Stomach (tissue), 9 donors: Measurements from ENCODE around the gene DOK6. TPM values are rescaled to one million over a fixed set of nuclear protein-coding genes. Genes with fewer than 3 reads are reported as not detected.

ENCODE experiments used
- DNase-seq, 2 donors: peaks; one replicate each; pipeline versions ENCODE4 v3.0.0 to v3.0.0-alpha.2; 2013 to 2019
- H3K27ac ChIP-seq, 5 donors: fragments of 200-600 bp in 4 of 5; sonication (generic) in 4 of 5; one replicate each; pipeline ENCODE4 v1.5.1; 2013 to 2019; ENCODE audit warnings: mild to moderate bottlenecking in 1 of 5, moderate library complexity in 1 of 5
- H3K27me3 ChIP-seq, 3 donors: fragments of 200-600 bp; sonication (generic); one replicate each; pipeline ENCODE4 v1.5.1; 2017 to 2019; ENCODE audit warnings: mixed run types in 1 of 3
- H3K36me3 ChIP-seq, 4 donors: fragments of 200-600 bp; sonication (generic); 1 replicate in 3 of 4; 2 replicates in 1 of 4; pipeline ENCODE4 v1.5.1; 2016 to 2019
- H3K4me1 ChIP-seq, 4 donors: fragments of 200-600 bp; sonication (generic); one replicate each; pipeline ENCODE4 v1.5.1; 2016 to 2019
- H3K4me3 ChIP-seq, 4 donors: fragments of 200-600 bp; sonication (generic) in 3 of 4; one replicate each; pipeline ENCODE4 v1.5.1; 2016 to 2019; ENCODE audit warnings: mild to moderate bottlenecking in 1 of 4
- H3K9me3 ChIP-seq, 4 donors: fragments of 200-600 bp; sonication (generic); one replicate each; pipeline ENCODE4 v1.5.1; 2016 to 2019
- EP300 ChIP-seq: sonication (generic); formaldehyde crosslinking; IDR thresholded peaks from one replicate; pipeline ENCODE4 v1.6.1; 2017; ENCODE audit warnings: antibody characterized with exemption
- POLR2A ChIP-seq, 4 donors: fragments of 450-650 bp; IDR thresholded peaks; one replicate each; pipeline ENCODE4 v1.6.1; 2016; ENCODE audit warnings: antibody characterized with exemption in 4 of 4, control low read depth in 2 of 4, mild to moderate bottlenecking in 1 of 4, moderate library complexity in 1 of 4
- POLR2AphosphoS5 ChIP-seq, 3 donors: sonication (generic); formaldehyde crosslinking; IDR thresholded peaks; one replicate each; pipeline ENCODE4 v1.6.1; 2016; ENCODE audit warnings: antibody characterized with exemption in 3 of 3
- WGBS, 5 donors: extraction: QIAGEN DNeasy Blood & Tissue Kit in 3 of 5; methylation state at CpG; one replicate each; pipeline versions ENCODE4 v1.1.5 to v1.1.7; 2013 to 2018; 5-methylcytosine and 5-hydroxymethylcytosine counted together
- intact Hi-C: fragments of 100-400 bp; cut with DNase I; formaldehyde crosslinking; loops from one replicate; pipeline ENCODE4 v1.15.1; 2023; ENCODE audit warnings: low total_unique reads
- polyA plus RNA-seq, 3 donors: library from polyadenylated mRNA; stranded (reverse); fragments of 200-250 nt; gene quantifications; one replicate each; pipeline ENCODE4 v1.2.3, GENCODE V29; 2013
- total RNA-seq, 5 donors: library from RNA; depleted of rRNA; stranded (reverse); fragments of >200 nt; gene quantifications; one replicate each; pipeline versions ENCODE4 v1.1.0 to v1.2.3, GENCODE V29; 2014 to 2016
- TF ChIP-seq, protein P1 (sequence below), 7 experiments: fragments of 450-650 bp in 4 of 7; fragments of 200-600 bp in 3 of 7; sonication (generic) in 3 of 7; IDR thresholded peaks; one replicate each; pipeline ENCODE4 v1.5.1; 2016 to 2019; ENCODE audit warnings: antibody characterized with exemption in 7 of 7, control low read depth in 2 of 7, mild to moderate bottlenecking in 1 of 7
- donor health status: healthy with polysubstance abuse.
- donor health status: Bipolar disorder and iron deficiency.
- donor health status: healthy.

Gene DOK6
- total and polyA plus RNA-seq, 8 donors, result 0.18 to 10.1 (median 1.7) TPM; not detected in 1

DNA sequence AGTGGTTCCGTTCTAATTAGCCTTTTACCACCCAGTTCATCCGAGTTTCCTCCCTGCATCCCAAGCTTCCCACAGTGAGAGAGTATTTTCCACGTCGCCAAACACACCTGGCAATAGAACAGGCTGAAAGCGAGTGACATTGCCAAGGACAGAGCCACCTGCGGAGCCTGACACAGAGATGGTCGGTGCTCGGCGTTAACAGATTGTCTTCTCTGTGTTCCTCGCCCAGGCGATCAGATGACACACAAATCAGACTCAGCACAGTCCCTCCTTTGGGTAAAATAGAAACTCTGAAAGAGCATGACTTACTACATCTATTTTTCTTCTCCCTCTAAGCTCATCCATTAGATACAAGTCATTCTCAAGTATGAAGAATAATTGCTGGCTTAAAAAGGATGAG is 439.3 kb downstream of the DOK6 start:
- H3K9me3 ChIP-seq, result no peaks in the 10 kb centered on the region
- no peaks in the 10 kb centered on the region for H3K4me1 ChIP-seq
- H3K4me3 ChIP-seq, result no peak overlapping the region
- H3K36me3 ChIP-seq, result no peaks in the 10 kb centered on the region
- no peak for TF ChIP-seq EP300
- no peak for TF ChIP-seq POLR2AphosphoS5 (IDR thresholded peaks at IDR 0.05)
- TF ChIP-seq POLR2A (IDR thresholded peaks at IDR 0.05), result no peak
- TF ChIP-seq, protein P1, sequence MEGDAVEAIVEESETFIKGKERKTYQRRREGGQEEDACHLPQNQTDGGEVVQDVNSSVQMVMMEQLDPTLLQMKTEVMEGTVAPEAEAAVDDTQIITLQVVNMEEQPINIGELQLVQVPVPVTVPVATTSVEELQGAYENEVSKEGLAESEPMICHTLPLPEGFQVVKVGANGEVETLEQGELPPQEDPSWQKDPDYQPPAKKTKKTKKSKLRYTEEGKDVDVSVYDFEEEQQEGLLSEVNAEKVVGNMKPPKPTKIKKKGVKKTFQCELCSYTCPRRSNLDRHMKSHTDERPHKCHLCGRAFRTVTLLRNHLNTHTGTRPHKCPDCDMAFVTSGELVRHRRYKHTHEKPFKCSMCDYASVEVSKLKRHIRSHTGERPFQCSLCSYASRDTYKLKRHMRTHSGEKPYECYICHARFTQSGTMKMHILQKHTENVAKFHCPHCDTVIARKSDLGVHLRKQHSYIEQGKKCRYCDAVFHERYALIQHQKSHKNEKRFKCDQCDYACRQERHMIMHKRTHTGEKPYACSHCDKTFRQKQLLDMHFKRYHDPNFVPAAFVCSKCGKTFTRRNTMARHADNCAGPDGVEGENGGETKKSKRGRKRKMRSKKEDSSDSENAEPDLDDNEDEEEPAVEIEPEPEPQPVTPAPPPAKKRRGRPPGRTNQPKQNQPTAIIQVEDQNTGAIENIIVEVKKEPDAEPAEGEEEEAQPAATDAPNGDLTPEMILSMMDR (IDR thresholded peaks at IDR 0.05), result no peak
- intact Hi-C loops, result no loop called here
- DNase-seq, result no peak
- 85 to 90% (median 89%) methylated on average over 11 of the region's 11 CpGs for WGBS, 5 donors
- no peaks in the 10 kb centered on the region for H3K27me3 ChIP-seq
- no peak overlapping the region for H3K27ac ChIP-seq

DNA sequence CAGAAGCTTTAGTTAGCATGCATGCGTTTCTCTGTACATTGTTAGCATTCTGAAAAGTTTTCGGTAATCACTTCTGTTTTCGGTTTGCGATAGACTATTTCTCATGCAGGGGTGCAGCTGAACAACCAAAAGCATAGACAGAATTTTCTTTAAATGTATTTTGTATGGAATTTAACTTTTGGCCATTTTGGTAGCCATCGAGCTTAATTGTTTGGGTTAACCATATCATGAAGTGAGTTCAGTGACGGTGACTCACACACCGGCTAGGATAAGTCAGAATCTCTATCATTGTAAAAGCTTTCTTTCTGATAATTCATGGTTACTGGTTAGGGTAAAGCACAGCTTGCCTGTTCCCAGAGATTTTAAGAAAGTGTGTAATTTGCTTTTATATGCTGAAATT is 439.8 kb downstream of the DOK6 start:
- no peak for DNase-seq
- TF ChIP-seq POLR2A (IDR thresholded peaks at IDR 0.05) (no peak), POLR2AphosphoS5 (IDR thresholded peaks at IDR 0.05) (no peak), EP300 (no peak)
- TF ChIP-seq, protein P1 (IDR thresholded peaks at IDR 0.05), result no peak
- H3K4me1 ChIP-seq, result peaks cover 0 to 1% (median 0%) of the 10 kb centered on the region in 4 donors
- H3K27ac ChIP-seq, result no peak overlapping the region
- no peak overlapping the region for H3K4me3 ChIP-seq
- H3K36me3 ChIP-seq, result no peaks in the 10 kb centered on the region
- intact Hi-C loops, result no loop called here
- H3K9me3 ChIP-seq, result no peaks in the 10 kb centered on the region
- WGBS, 5 donors, result 83 to 90% (median 87%) methylated on average over 7 of the region's 7 CpGs
- H3K27me3 ChIP-seq, result no peaks in the 10 kb centered on the region

DNA sequence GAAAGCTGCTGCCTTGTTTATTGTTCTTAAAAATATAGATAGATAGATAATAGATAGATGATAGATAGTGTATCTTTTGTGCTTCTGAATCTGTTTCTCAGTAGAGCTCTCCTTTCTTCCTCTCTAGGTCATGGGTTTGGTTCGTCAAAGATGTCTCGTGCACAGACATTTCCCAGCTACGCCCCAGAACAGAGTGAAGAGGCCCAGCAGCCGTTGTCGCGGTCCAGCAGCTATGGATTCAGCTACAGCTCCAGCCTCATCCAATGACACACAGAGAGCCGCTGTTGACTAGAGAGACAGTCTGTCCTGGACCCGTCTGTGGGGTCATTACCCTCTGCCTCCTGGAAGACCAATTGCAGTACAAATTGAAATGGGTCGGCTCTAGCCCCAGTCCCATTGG is 440.4 kb downstream of the DOK6 start:
- TF ChIP-seq, protein P1 (IDR thresholded peaks at IDR 0.05), result no peak
- TF ChIP-seq EP300, result no peak
- no peaks in the 10 kb centered on the region for H3K9me3 ChIP-seq
- intact Hi-C loops, result no loop called here

DNA sequence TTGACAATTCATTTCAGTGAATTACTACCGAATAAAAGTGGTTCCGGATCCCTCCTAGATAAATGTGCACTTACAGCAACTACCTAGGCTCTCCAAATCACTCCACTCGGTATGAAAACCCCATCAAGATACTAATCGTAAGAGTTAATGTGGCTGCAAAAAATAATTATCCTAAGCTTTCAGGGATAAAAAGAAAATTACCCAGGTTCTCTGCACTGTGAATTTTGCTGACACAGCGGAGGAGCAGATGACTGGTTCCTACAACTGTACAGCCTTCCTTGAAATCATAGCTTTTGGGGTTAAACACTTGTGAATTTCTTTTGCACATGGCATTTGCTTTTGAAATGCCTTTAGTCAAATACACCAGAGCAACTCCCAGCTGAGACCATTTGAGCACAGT is 442.3 kb downstream of the DOK6 start:
- no peak overlapping the region for H3K27ac ChIP-seq
- no peaks in the 10 kb centered on the region for H3K9me3 ChIP-seq
- WGBS, 5 donors, result 74 to 76% (median 75%) methylated on average over 5 of the region's 5 CpGs
- intact Hi-C loops, result no loop called here
- no peak overlapping the region for H3K4me3 ChIP-seq
- DNase-seq, result no peak
- no peaks in the 10 kb centered on the region for H3K36me3 ChIP-seq
- peaks cover 0 to 16% (median 0%) of the 10 kb centered on the region in 4 donors for H3K4me1 ChIP-seq
- no peaks in the 10 kb centered on the region for H3K27me3 ChIP-seq
- TF ChIP-seq POLR2AphosphoS5 (IDR thresholded peaks at IDR 0.05) (no peak), EP300 (no peak), POLR2A (IDR thresholded peaks at IDR 0.05) (no peak)
- TF ChIP-seq, protein P1 (IDR thresholded peaks at IDR 0.05), result no peak

More for the DNA sequence above, 440.4 kb downstream of the DOK6 start:
- DNase-seq, result no peak
- Histone ChIP-seq H3K27ac (no peak overlapping the region), H3K4me1 (peaks cover 0 to 8% (median 0%) of the 10 kb centered on the region in 4 donors), H3K4me3 (no peak overlapping the region), H3K36me3 (no peaks in the 10 kb centered on the region), H3K27me3 (no peaks in the 10 kb centered on the region)
- 76 to 95% (median 89%) methylated on average over 9 of the region's 9 CpGs for WGBS, 5 donors
